ELF-1 (cell line): Measurements from ENCODE around the gene KIAA1958.
"Not testable (repeated sequence)": the region's sequence is repeated elsewhere in the genome, so short reads cannot be mapped to it uniquely, and the experiment has no call there.

Source experiments
- DNase-seq: peaks from one replicate; pipeline ENCODE4 v3.0.0-alpha.2; 2016; ENCODE audit warnings: low read depth, low spot score

Gene KIAA1958

DNA sequence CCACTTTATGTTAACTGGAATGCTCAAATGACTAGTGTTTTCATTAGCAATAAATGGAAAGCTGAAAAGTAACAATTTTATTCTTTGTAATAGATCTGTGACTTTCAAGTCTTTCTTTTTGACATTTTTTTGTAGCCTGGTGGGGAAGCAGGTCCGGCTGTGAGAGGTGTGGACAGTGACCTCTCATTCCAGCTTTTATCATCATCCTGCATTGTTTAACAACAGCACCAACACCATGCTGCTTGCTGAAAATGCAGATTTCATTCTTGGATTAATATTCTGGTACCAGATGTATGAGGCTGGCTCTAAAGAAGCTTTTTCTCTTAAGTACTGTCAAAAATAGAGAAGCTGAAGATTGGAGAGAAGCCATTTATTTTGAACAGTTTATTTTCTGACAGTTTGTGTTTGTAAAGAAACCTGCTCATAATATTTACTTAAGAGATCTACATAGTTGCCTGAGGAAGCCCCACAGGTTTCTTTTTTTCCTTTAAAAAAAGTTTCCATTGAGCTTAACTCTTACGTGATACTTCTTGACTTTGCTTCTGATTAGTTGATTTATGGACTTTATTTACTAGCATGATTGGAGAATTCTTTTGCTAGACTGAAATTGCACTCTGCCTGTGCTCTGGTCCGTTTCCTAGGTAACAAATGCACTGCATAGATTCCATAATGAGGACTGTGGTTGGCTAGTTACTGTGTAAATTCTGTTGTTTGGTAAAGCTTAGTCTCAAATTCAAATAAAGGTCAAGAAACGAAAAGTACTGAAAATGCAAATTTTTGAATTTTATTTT lies 3.4 kb downstream of the KIAA1958 start:
- peak; percentile 12 for DNase-seq

DNA sequence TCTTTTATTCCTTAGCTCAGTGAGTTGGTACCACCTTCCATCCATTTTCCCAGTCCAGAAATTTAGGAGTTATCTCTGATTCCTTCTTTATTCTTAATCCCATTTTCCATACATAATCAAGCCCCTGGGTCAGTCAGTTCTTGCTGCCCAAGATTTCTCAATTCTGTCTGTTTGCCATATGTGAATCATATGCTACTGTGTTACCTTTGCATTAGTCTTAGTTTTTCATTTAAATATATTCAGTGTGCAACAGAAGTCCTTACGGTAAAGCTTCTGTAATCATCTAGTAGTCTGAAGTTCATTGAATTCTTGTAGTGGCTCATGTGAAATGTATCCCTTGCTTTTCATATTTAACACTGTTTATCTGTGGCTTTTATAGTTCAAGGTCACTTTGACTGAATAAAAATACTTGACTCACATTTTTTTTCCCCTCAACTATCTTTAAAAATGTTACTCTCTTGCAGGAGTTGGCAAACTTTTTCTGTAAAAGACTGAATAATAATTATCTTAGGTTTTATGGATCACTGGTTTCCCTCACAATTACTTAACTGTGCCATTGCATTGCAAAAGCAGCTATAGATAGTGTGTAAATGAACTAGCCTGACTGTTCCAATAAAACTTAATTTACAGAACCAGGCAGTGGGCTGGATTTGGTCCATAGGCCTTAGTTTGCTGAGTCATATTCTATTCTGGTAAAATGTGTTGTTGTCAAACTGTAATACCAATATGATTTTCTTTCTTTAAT lies 6.9 kb downstream of the KIAA1958 start:
- no peak for DNase-seq

DNA sequence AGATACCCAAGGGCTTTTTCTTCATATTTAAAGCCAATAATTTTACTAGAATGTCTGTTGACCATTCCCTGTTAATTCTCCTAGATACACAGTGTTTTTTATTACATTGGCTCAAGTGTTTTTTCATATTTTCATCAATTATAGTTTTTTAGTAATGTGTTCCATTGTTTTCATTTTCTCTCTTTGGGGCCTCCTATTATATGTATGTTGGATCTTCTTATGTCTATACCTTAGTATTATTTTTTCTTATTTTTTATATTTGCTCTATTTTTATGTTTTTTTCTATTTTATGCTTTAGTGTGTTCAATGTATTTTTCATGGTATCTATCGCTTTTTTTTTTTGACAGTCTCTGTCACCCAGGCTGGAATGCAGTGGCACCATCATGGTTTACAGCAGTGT lies 7.5 kb downstream of the KIAA1958 start:
- DNase-seq, result no peak

DNA sequence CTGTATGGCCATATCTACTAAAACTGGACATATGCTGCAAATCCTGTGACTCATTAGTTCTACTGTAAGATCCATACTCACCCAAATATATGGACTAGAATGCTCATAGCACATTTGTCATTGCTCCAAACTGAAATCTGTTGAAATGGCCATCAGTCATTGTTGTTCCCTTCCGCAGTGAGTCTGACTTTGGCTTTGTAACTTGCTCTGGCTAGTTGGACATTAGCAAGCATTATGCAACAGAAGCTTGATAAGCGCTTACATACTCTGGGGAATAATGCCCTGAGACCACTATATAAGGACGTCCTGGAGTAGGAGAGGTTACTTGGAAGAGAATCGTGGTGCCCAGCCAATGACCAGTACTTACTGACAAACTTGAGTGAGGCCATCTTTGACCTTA lies 9.0 kb downstream of the KIAA1958 start:
- no peak for DNase-seq

DNA sequence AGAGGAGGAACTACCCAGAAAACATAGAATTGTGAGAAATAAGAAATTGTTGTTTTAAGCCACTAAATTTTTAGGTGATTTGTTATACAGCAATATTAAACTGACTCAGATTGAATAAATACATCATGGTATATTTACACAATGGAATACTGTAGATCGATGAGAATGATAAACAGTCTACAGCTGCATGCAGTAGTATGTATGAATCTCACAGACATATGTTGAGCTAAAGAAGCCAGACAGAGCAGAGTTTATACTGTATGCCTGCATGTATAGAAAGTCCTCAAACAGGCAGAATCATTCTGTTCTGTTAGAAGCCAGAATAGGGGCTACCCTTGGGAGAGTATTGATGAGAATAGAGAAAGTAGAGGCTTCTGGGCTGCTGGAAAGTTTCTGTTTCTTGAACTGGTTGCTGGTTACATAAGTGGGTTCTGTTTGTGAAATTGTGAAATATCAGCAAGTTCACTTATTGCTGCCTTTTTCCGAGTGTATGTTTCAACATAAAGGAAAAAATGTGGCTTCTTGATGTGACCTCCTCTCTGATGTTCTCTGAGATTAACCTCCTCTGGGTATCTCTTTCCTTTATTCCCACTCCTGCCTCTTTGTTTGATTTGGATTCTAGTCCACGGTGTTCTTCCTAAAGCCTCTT lies 9.6 kb downstream of the KIAA1958 start:
- no peak for DNase-seq

DNA sequence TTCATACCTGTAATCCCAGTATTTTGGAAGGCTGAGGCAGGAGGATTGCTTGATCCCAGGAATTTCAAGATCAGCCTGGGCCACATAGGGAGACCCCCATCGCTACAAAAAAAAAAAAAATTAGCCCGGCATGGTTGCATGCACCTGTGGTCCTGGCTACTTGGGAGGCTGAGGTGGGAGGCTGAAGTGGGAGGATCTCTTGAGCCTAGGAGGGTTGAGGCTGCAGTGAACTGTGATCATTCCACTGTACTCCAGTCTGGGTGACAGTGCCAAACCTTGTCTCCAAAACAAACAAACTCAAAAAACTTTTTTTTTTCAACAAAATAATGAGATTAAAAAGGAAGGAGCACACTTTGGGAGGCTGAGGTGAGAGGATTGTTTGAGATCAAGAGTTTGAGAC lies 14.2 kb downstream of the KIAA1958 start:
- no peak for DNase-seq

DNA sequence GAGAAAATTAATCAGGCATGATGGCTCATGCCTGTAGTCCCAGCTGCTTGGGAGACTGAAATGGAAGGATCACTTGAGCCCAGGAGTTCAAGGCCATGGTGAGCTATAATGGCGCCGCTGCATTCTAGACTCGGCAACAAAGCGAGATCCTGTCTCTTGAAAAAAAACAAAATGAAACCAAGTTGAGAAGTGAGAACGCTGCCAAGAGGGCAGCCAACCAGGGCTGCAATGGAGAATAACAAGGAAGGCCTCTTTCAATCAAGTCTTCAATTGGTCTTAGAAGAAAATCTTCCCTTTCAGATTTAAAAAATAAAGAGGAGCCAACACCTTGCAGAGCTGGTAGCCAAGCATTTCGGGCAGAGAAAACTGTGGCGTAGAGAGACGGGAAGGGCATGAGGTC lies 14.7 kb downstream of the KIAA1958 start:
- DNase-seq, result no peak

DNA sequence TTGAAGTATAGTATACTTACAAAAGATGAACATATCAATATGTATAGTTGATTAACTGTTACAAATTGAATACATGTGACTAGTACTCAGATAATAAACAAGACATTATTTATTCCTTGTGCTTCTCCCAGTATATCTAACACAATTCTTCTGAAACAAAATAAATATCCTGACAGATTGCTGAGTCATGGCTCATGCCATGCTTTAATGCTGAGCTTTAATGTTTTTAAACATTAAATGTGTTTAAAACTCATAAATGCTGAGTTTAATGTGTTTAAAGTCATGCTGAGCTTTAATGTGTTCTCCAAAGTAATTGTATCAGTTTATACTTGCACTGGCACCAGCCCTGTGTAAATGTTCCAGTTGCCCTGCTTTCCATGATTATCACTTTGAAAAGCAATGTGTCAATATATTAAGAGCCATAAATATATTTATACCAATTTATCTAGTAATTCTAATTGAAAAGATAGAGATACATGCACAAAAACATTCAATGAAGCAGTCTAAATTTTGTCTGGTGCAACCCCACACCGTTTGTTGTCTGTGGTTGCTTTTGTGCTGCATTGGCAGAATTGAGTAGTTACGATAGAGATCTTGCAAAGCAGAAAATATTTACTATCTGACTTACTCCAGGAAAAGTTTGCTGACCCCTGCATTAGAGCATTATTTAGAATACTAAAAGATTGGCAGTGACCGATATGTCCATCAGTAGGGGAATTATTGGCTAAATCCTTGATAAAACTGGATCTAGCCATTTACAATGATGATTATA lies 15.7 kb downstream of the KIAA1958 start:
- DNase-seq, result no peak

DNA sequence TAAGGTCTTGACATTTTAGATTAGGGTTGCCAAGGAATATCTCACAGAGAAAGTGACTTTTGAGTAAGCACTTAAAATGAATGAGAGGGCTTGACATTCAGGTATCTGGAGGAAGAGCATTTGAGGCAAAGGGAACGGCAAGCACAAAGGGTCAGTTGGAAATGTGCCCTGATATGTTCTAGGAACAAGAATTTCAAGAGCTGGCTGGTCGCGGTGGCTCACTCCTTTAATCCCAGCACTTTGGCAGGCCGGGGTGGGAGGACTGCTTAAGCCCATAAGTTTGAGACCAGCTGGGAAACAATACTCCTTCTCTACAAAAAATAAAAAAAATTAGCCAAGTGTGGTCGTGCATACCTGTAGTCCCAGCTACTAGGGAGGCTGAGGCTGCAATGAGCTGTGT lies 16.5 kb downstream of the KIAA1958 start:
- DNase-seq, result peak; percentile 15

DNA sequence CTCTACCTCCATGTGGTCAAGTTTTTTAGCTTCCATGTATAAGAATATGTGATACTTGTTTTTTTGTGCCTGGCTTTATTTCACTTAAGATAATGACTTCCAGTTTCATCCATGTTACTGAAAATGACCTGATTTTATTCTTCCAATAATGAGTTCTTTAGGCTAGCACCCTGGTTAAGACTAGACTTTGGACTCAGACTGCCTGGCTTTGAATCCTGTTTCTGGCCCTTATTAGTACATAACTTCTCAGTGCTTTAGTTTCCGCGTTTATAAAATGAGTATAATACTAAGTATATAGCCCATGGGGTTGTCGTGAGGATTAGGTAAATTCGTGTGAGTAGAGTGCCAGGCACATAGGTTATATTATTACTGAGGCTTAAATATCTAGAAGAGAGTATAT lies 18.5 kb downstream of the KIAA1958 start:
- no peak for DNase-seq

DNA sequence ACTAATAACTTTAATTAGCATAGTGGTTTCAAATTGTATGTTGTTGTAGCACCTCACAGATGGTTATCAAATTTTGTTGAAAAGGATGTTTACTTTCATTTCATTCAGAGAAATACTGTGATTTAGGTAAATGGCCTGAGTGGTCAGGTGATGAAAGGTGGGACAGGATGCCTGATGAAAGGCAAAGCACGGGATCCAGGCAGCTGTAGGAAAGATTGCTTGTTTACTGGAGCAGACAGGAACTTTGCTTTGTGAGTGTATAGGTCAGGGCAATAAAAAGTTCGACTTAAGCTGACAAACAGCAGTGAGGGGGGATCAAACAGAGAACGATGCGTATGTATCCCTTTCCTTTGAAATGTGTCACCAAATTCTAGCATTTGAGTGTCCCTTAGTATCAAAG lies 19.0 kb downstream of the KIAA1958 start:
- no peak for DNase-seq

DNA sequence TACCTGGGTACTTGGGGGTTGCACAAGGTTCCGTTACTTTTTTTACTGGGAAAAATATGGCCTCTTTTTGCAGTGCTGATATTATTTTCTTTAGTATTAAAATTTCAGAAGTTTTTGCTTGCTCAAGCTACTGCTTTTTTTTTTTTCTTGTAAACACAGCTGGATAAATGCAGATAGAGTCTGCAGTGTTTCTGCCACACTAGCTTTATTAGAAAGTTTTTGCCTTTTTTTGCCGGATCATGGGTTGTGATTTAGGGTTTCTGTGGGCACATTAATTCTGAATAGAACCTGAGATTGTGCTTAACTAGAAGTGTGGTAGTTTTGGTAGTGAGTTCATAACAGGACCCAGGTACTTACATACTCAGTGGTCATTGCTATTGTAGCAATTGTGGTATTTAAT lies 19.9 kb downstream of the KIAA1958 start:
- no peak for DNase-seq

DNA sequence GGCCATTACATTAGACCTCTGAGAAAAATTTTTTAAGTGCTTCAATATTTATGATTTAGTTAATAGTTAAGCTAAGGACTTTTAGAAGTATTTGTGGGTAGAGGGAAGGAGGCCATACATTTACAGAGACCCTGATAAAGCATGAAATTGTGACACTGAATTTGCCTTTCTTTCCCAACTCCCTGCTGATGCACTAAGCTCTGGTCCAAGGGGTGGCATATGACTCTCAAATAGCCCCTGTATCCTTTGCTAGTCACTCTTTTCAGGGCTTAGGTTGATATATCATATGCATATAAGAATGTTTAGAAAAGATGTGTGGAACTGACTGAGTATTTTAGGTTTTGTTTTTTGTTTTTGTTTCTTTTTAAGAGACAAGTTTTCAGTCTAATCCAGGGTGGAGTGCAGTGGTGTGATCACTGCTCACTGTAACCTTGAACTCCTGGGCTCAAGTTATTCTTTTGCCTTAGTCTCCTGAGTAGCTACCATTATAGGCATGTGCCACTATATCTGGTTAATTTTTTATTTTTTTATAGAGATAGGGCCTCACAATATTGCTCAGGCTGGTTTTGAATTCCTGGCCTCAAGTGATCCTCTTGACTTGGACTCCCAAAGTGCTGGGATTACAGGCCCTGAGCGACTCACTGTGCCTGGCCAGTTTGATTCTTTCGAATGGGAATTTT lies 20.5 kb downstream of the KIAA1958 start:
- no peak for DNase-seq

DNA sequence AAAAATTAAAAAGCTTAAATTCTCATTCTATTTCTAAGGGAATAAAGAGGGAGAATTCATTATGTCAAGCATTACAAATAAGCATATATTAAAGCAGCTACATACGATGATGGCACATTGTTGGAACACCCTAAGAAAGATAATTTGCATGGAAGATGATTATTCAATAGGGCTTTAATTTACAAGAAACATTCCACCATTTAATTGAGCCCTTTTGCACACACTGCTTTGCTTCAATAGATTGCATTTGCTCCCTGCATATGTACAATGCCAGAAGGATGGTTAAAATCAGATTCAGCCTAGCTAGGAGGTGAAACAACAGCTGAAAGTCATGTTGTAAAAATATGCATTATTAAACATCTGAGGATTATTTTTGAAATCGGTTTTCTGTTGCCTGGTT lies 21.8 kb downstream of the KIAA1958 start:
- no peak for DNase-seq

DNA sequence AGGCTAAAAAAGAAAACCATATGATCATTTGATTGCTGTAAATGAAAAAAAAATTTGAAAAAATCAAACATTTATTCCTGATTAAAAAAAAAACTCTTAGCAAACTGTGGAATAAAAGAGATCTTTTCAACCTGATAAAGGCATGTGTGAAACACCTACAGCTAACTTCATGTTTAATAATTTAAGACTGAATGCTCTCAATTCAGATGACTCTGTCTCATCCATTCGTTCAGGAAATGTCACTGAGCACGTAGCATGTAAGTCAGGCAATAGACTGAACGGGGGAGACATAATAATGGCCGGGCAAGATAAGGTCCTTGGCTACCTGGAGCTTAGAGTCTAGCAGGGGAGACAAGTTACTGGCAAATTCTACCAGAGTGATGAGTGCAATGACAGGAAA lies 25.8 kb downstream of the KIAA1958 start:
- not testable (repeated sequence) for DNase-seq

DNA sequence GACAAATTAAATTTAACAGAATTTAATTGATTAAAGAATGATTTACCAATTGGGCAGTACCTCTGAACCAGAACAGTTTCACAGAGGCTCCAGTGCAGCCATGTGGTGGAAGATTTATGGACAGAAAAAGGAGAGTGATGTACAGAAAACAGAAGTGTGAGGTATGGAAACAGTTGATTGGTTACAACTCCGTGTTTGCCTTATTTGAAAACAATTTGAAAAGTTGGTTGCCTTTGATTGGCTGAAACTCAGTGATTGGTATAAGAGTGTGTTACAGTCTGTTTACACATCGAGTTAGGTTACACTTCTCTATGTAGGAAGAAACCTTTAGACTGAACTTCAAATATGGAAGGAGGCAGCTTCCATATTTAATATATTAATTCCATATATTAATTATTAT lies 30.1 kb downstream of the KIAA1958 start:
- DNase-seq, result no peak

DNA sequence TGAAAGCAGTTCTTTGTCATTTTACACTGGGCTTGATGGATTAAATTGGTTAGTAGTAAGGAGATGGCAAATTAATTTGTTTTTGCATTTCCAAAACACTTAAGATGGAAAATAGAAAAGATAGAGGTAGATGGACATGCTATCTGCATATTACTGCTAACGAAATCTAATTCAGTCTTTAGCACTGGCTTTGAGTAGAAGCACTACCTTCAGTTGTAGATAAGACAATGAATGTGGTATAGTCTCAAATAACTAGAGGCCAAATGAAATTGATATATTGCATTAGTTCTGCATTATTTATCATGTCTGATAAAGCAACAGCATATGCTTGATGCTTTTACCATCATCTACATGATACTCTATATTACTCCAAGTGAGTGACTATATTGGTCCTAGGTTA lies 33.4 kb downstream of the KIAA1958 start:
- DNase-seq, result no peak

DNA sequence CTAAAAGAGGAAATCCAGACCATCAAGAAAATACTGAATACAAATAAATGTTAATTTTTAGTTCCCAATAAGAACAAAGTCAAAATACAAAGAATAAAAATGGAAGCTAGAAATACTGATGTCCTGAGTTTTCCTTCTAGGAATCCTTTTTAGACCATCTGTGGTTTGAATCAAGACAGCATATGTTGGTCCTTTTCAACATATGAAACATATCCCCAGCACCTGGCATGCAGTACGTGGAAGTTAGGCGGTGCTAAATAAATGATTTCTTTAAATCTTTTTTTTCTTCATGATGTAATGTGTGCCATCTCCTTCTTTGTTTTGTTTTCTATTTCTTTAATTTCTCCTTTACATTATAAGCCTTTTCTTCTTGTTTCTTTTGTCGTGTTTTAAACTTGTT lies 34.0 kb downstream of the KIAA1958 start:
- DNase-seq, result no peak

DNA sequence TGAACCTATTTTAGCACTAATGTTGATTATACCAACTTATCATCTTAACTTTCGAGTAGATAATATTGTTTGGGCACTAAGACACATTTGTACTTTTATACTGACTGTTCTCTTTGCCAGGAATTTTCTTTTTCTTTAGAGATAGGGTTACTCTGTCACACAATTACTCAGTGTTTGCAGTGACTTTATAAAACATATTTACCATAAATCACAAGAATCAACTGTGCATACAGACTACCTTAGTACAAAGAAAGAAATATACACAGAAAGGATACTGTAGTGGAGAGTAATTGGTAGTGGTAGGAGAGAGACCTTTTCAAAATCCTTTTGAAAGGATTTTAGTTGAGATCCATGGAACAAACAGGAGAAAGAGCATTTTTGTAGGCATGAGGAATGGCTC lies 40.3 kb downstream of the KIAA1958 start:
- DNase-seq, result no peak

DNA sequence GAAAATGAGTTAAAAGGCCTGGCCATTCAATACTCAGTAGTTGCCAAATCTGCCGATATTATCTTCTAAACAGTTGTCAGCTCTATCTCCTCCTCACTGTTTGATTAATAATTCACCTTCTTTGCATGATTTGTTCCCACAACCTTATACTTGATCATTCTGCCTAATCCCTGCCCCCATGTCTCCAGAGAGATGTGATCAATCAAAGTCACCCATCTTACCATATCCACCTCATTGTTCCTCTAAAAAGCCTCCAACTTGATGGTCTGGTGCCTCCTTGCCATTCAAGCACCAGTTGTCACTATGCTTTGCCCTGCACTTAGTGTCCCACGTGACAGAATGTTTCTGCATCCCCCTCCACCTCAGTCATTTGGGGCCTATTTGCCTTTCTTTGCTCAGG lies 41.3 kb downstream of the KIAA1958 start:
- DNase-seq, result no peak

DNA sequence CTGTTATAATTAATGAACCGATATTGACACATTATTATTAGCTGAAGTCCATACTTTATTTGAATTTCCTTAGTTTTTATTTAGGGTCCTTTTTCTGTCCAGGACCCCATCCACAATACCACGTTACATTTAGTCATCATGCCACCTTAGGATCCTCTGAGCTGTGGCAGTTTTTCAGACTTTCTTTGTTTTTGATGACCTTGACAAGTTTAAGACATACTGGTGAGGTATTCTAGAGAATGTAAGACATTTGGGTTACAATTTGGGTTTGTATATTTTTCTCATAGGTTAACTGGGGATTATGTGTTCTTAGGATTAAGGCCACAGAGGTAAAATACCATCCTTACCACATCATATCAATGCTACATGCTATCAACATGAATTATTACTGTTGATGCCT lies 42.7 kb downstream of the KIAA1958 start:
- no peak for DNase-seq
